ENCODE results near the gene GPRASP2.

DNA sequence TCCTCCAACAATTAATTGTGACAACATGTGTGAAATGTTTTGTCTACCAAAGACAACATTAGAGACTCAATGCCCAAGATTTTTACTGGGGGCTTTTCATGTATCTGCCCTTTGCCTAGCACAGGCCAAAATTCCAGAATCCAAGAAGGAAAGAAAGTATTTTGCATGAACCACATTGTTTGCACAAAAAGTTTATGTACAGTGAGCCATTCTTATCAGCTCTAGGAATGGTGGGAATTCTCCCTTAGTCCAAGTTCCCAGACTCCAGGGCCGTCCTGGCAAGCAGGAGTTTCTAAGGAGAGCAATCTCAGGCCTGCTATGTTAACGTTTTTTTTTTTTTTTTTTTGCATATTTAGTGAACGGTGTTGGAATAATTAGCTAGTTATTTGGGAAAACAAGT, 39.4 kb upstream of the GPRASP2 start:
- TF ChIP-seq REST (IDR thresholded peaks at IDR 0.05; ENCODE audit: insufficient read depth in 1 of 2, low read depth in 2 of 2, low read length in 1 of 2): no peak
- TF ChIP-seq, protein P1, sequence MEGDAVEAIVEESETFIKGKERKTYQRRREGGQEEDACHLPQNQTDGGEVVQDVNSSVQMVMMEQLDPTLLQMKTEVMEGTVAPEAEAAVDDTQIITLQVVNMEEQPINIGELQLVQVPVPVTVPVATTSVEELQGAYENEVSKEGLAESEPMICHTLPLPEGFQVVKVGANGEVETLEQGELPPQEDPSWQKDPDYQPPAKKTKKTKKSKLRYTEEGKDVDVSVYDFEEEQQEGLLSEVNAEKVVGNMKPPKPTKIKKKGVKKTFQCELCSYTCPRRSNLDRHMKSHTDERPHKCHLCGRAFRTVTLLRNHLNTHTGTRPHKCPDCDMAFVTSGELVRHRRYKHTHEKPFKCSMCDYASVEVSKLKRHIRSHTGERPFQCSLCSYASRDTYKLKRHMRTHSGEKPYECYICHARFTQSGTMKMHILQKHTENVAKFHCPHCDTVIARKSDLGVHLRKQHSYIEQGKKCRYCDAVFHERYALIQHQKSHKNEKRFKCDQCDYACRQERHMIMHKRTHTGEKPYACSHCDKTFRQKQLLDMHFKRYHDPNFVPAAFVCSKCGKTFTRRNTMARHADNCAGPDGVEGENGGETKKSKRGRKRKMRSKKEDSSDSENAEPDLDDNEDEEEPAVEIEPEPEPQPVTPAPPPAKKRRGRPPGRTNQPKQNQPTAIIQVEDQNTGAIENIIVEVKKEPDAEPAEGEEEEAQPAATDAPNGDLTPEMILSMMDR (IDR thresholded peaks at IDR 0.05): no peak
- no peak for TF ChIP-seq POLR2AphosphoS5 (IDR thresholded peaks at IDR 0.05; ENCODE audit: low read depth, low read length)
- TF ChIP-seq SIN3A (IDR thresholded peaks at IDR 0.05; ENCODE audit: borderline replicate concordance, insufficient read depth, low read depth, low read length): no peak
- TF ChIP-seq TCF7L2 (IDR thresholded peaks at IDR 0.05; ENCODE audit: low read depth, low read length): no peak

Measured in Panc1 (cell line).